ENCODE measurements around the gene MYO1B.

GRCh38 chr2:191355170-191355758 lies 110.1 kb downstream of the MYO1B start:
- no peak for TF ChIP-seq CTCF (IDR thresholded peaks at IDR 0.05; ENCODE audit: insufficient read depth, low read length, poor library complexity, severe bottlenecking)
- TF ChIP-seq EZH2phosphoT487 (conservative IDR thresholded peaks at IDR 0.05; ENCODE audit: low read length) = no peak

Measured in SU-DHL-6 (cell line).